Measurements from ENCODE around the gene AOPEP. TPM values are rescaled to one million over a fixed set of nuclear protein-coding genes. Genes with fewer than 3 reads are reported as not detected.

AOPEP gene
- polyA plus RNA-seq, 1 donor from 2014 or later, result 10.0 TPM

DNA sequence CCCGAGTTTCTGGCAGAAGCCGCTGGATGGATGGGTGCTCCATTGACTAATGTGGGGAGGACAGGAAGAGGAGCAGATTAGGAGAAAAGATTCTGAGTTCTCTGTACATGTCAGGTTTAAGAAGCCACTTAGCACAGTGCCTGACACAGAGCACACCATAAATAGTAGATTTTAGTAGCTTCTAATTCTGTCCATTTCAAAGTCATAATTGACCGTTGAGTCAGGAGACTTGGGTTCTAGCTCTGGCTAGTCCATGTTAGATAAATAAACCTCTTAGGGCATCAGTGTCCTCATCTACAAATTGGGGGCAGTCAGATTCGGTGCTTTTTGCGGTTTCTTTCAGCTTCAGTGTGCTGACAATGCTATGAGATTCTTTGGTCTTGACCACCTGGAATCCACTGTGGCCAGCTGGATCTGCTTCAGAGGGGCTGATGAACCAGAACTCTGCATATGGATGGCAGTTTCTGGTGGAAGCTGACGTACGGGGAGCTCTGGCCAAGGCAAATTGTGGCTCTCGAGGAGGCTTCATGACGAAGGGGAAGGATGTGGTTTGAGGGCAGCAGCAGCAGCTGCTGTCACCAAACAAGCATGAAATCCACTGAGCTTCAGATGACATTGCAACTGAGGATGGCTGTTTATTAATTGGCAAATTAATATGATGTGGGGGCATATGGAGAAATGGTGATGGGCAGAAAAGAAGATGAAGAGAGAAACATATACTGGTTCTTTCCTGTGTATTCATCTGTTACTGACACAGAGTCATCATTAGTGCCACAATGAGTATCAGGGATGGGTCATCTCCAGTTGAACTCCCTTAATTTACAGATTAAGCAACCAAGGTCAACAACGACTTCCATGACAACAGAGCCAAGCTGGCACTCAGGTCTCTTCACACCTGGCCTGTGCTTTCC is 134.4 kb downstream of the AOPEP start:
- no peak overlapping the region for H3K9ac ChIP-seq (ENCODE audit: low read length)
- TF ChIP-seq SMC3 (conservative IDR thresholded peaks at IDR 0.05; ENCODE audit: poor library complexity), result no peak
- TF ChIP-seq RAD21 (conservative IDR thresholded peaks at IDR 0.05), result no peak
- no peak overlapping the region for H3K4me2 ChIP-seq (ENCODE audit: low read length)

DNA sequence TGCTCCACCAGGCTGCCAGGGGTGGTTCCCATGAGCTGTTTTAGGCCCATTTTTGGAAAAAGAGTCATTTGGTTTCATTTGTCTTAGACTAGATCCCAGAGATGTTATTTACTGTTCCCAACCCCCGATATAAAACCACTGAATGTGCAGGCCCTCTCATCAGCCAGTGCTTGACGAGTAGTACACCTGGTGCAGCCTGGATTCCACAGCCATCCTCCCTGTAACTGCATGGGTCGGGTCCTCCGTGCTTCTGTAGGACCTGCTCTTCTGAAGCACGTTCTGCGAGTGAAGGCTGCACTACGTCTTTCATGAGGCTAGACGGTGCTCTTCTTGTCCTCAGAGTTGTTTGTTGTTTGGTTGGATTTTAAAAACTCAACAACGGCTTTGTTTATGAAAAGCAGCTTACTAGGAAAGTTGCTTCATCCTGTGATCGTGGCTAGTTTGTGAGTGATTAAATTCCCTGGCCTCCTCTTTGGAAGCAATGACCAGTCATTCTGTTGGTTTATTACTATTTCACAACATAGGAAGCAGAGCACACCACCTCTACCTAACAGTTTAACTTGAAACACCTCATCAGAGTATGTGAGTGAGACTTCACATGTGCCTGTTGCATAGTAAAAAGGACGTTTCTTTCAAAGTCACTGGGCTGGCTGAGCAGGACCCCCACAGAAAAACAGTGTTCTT is 135.2 kb downstream of the AOPEP start:
- H3K9me3 ChIP-seq (ENCODE audit: low read length), result no peaks in the 10 kb centered on the region
- H3K79me2 ChIP-seq (replicated peaks; ENCODE audit: insufficient read depth, low read length), result no peaks in the 10 kb centered on the region
- no peak overlapping the region for H3K4me2 ChIP-seq (ENCODE audit: low read length)
- H3K36me3 ChIP-seq (ENCODE audit: insufficient read depth, low read length), result no peaks in the 10 kb centered on the region
- no peaks in the 10 kb centered on the region for H3K9me2 ChIP-seq (ENCODE audit: insufficient read depth, low read length)
- H3K9ac ChIP-seq (ENCODE audit: low read length), result no peak overlapping the region
- H3K4me3 ChIP-seq (ENCODE audit: low read length), result no peak overlapping the region
- H3F3A ChIP-seq (ENCODE audit: insufficient read depth, low read length, poor library complexity, severe bottlenecking), result no peaks in the 10 kb centered on the region
- H3K27ac ChIP-seq (ENCODE audit: low read length), result no peak overlapping the region
- H2AFZ ChIP-seq (ENCODE audit: low read depth, low read length), result no peak overlapping the region
- no peaks in the 10 kb centered on the region for H3K27me3 ChIP-seq (ENCODE audit: insufficient read depth, low read depth, low read length)
- TF ChIP-seq RAD21 (conservative IDR thresholded peaks at IDR 0.05) (no peak), MXI1 (conservative IDR thresholded peaks at IDR 0.05; ENCODE audit: poor library complexity, severe bottlenecking) (no peak), SMC3 (conservative IDR thresholded peaks at IDR 0.05; ENCODE audit: poor library complexity) (no peak), POLR2AphosphoS5 (IDR thresholded peaks at IDR 0.05) (no peak), EP300 (conservative IDR thresholded peaks at IDR 0.05; ENCODE audit: poor library complexity, severe bottlenecking) (no peak), TAF1 (IDR thresholded peaks at IDR 0.05; ENCODE audit: low read depth) (no peak), EZH2 (IDR thresholded peaks at IDR 0.05; ENCODE audit: borderline replicate concordance, insufficient read depth, low read length, poor library complexity, severe bottlenecking) (no peak)
- TF ChIP-seq, protein P1, sequence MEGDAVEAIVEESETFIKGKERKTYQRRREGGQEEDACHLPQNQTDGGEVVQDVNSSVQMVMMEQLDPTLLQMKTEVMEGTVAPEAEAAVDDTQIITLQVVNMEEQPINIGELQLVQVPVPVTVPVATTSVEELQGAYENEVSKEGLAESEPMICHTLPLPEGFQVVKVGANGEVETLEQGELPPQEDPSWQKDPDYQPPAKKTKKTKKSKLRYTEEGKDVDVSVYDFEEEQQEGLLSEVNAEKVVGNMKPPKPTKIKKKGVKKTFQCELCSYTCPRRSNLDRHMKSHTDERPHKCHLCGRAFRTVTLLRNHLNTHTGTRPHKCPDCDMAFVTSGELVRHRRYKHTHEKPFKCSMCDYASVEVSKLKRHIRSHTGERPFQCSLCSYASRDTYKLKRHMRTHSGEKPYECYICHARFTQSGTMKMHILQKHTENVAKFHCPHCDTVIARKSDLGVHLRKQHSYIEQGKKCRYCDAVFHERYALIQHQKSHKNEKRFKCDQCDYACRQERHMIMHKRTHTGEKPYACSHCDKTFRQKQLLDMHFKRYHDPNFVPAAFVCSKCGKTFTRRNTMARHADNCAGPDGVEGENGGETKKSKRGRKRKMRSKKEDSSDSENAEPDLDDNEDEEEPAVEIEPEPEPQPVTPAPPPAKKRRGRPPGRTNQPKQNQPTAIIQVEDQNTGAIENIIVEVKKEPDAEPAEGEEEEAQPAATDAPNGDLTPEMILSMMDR (IDR thresholded peaks at IDR 0.05; ENCODE audit: poor library complexity, severe bottlenecking), result no peak
- TF ChIP-seq, protein P2, sequence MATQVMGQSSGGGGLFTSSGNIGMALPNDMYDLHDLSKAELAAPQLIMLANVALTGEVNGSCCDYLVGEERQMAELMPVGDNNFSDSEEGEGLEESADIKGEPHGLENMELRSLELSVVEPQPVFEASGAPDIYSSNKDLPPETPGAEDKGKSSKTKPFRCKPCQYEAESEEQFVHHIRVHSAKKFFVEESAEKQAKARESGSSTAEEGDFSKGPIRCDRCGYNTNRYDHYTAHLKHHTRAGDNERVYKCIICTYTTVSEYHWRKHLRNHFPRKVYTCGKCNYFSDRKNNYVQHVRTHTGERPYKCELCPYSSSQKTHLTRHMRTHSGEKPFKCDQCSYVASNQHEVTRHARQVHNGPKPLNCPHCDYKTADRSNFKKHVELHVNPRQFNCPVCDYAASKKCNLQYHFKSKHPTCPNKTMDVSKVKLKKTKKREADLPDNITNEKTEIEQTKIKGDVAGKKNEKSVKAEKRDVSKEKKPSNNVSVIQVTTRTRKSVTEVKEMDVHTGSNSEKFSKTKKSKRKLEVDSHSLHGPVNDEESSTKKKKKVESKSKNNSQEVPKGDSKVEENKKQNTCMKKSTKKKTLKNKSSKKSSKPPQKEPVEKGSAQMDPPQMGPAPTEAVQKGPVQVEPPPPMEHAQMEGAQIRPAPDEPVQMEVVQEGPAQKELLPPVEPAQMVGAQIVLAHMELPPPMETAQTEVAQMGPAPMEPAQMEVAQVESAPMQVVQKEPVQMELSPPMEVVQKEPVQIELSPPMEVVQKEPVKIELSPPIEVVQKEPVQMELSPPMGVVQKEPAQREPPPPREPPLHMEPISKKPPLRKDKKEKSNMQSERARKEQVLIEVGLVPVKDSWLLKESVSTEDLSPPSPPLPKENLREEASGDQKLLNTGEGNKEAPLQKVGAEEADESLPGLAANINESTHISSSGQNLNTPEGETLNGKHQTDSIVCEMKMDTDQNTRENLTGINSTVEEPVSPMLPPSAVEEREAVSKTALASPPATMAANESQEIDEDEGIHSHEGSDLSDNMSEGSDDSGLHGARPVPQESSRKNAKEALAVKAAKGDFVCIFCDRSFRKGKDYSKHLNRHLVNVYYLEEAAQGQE (IDR thresholded peaks at IDR 0.05; ENCODE audit: borderline replicate concordance), result no peak
- no peaks in the 10 kb centered on the region for H4K20me1 ChIP-seq (ENCODE audit: insufficient read depth)

More for the DNA sequence above, 134.4 kb downstream of the AOPEP start:
- no peaks in the 10 kb centered on the region for H3K36me3 ChIP-seq (ENCODE audit: insufficient read depth, low read length)
- no peaks in the 10 kb centered on the region for H3K79me2 ChIP-seq (replicated peaks; ENCODE audit: insufficient read depth, low read length)
- no peaks in the 10 kb centered on the region for H3F3A ChIP-seq (ENCODE audit: insufficient read depth, low read length, poor library complexity, severe bottlenecking)
- H3K9me3 ChIP-seq (ENCODE audit: low read length), result no peaks in the 10 kb centered on the region
- no peak overlapping the region for H3K27ac ChIP-seq (ENCODE audit: low read length)
- no peak overlapping the region for H2AFZ ChIP-seq (ENCODE audit: low read depth, low read length)
- H3K27me3 ChIP-seq (ENCODE audit: insufficient read depth, low read depth, low read length), result no peaks in the 10 kb centered on the region
- H4K20me1 ChIP-seq (ENCODE audit: insufficient read depth), result no peaks in the 10 kb centered on the region
- no peaks in the 10 kb centered on the region for H3K9me2 ChIP-seq (ENCODE audit: insufficient read depth, low read length)
- no peak overlapping the region for H3K4me3 ChIP-seq (ENCODE audit: low read length)
